Right ventricle myocardium inferior (tissue), 1 donor: ENCODE results near the gene KCNQ1. TPM values are rescaled to one million over a fixed set of nuclear protein-coding genes. Genes with fewer than 3 reads are reported as not detected.

Source experiments
- ATAC-seq: fragments of 200-7000 bp; cut with Tn5 transposase; one replicate; pipeline ENCODE4 v1.9.1; 2020; ENCODE audit warnings: mild to moderate bottlenecking, moderate library complexity
- DNase-seq: peaks from one replicate; pipeline ENCODE4 v3.0.0; 2021; ENCODE audit errors: missing footprints
- intact Hi-C: fragments of 100-400 bp; cut with DNase I; formaldehyde crosslinking; loops from one replicate; pipeline ENCODE4 v1.11.0; 2022
- total RNA-seq: library from RNA; stranded (reverse); fragmentation: NEBNext Ultra II Directional; extraction: Animal tissue kit (Norgen Biotek cat#: 25700); gene quantifications from one replicate; pipeline ENCODE4 v1.2.1, GENCODE V29; 2021
- donor health status: DM: no; HTN: yes; CAD: no; lungs with severe emphysema.

The KCNQ1 gene
- total RNA-seq, 1 donor from 2014 or later, result 40.0 TPM

- DNase-seq (peak; percentile 83), ATAC-seq (peak; percentile 30)
- intact Hi-C loops, result loop anchor here (2.0 to 5.0 kb wide), 2 partner anchors 60 to 188 kb away; partner anchors contain the start of gene KCNQ1OT1
Measured at GRCh38 chr11:2885017-2885677, 440.3 kb downstream of the KCNQ1 start.

- DNase-seq (peak; percentile 94), ATAC-seq (peak; percentile 83)
- intact Hi-C loops, result loop anchor here (1.0 to 5.0 kb wide), 3 partner anchors 61 to 457 kb away; partner anchors contain the start of gene KCNQ1OT1
Measured at GRCh38 chr11:2885678-2886081, 440.9 kb downstream of the KCNQ1 start, which contains the start of gene CDKN1C. TSS of gene CDKN1C (minus strand) at chr11:2885775. CDS start at chr11:2885456, 319 bp downstream.

GRCh38 chr11:2886191-2886894 lies 441.5 kb downstream of the KCNQ1 start:
- peak; percentile 4 for ATAC-seq
- peak; percentile 79 for DNase-seq
- intact Hi-C loops, result loop anchor here (1.0 to 5.0 kb wide), 2 partner anchors 189 to 458 kb away; partner anchors contain the start of gene KCNQ1OT1

- peak; percentile 40 for DNase-seq
- ATAC-seq, result no peak
- intact Hi-C loops, result loop anchor here (1.0 to 5.0 kb wide), 2 partner anchors 190 to 459 kb away; partner anchors contain the start of gene KCNQ1OT1
Measured at GRCh38 chr11:2886936-2887335, 442.1 kb downstream of the KCNQ1 start.

GRCh38 chr11:2887515-2888195 lies 442.8 kb downstream of the KCNQ1 start:
- peak; percentile 9 for DNase-seq
- no peak for ATAC-seq
- intact Hi-C loops, result loop anchor here (1.0 to 5.0 kb wide), 2 partner anchors 190 to 355 kb away; partner anchors contain the start of gene KCNQ1OT1

GRCh38 chr11:2888266-2888968 lies 443.6 kb downstream of the KCNQ1 start:
- peak; percentile 95 for DNase-seq
- peak; percentile 58 for ATAC-seq
- intact Hi-C loops, result loop anchor here (1.0 to 5.0 kb wide), 2 partner anchors 191 to 356 kb away; partner anchors contain the start of gene KCNQ1OT1

- ATAC-seq, result no peak
Measured at GRCh38 chr11:2889362-2890273, 444.8 kb downstream of the KCNQ1 start.

GRCh38 chr11:2890466-2891294 lies 445.9 kb downstream of the KCNQ1 start:
- intact Hi-C loops, result loop anchor here (10.0 kb wide), 2 partner anchors 586 to 696 kb away; partner anchors contain the start of genes C11orf21 and TSPAN32
- ATAC-seq (peak; percentile 8), DNase-seq (peak; percentile 83)

More at GRCh38 chr11:2889362-2890273, 444.8 kb downstream of the KCNQ1 start:
- intact Hi-C loops, result loop anchor here (5.0 to 10.0 kb wide), 3 partner anchors 192 to 695 kb away; partner anchors contain the start of genes C11orf21, KCNQ1OT1 and TSPAN32
- peak; percentile 57 for DNase-seq

GRCh38 chr11:2891326-2892214 lies 446.8 kb downstream of the KCNQ1 start:
- DNase-seq (peak; percentile 81), ATAC-seq (peak; percentile 24)
- intact Hi-C loops, result loop anchor here (1.0 to 10.0 kb wide), 3 partner anchors 358 to 697 kb away; partner anchors contain the start of genes C11orf21 and TSPAN32

GRCh38 chr11:2892215-2892966 lies 447.6 kb downstream of the KCNQ1 start:
- DNase-seq (peak; percentile 83), ATAC-seq (peak; percentile 40)
- intact Hi-C loops, result loop anchor here (1.0 to 10.0 kb wide), 3 partner anchors 359 to 698 kb away; partner anchors contain the start of genes C11orf21 and TSPAN32

GRCh38 chr11:2892967-2893528 lies 448.2 kb downstream of the KCNQ1 start:
- DNase-seq, result peak; percentile 57
- intact Hi-C loops, result loop anchor here (1.0 to 10.0 kb wide), 3 partner anchors 360 to 698 kb away; partner anchors contain the start of genes C11orf21 and TSPAN32
- no peak for ATAC-seq

GRCh38 chr11:2893935-2894334 lies 449.1 kb downstream of the KCNQ1 start:
- intact Hi-C loops, result loop anchor here (10.0 kb wide), 2 partner anchors 589 to 699 kb away; partner anchors contain the start of genes C11orf21 and TSPAN32
- no peak for ATAC-seq
- DNase-seq, result peak; percentile 14

GRCh38 chr11:2896047-2896446 lies 451.2 kb downstream of the KCNQ1 start:
- DNase-seq, result peak; percentile 46
- intact Hi-C loops, result loop anchor here (10.0 kb wide), 2 partner anchors 591 to 701 kb away; partner anchors contain the start of genes C11orf21 and TSPAN32
- ATAC-seq, result no peak

GRCh38 chr11:2897048-2897447 lies 452.2 kb downstream of the KCNQ1 start:
- intact Hi-C loops, result loop anchor here (10.0 kb wide), 2 partner anchors 592 to 702 kb away; partner anchors contain the start of genes C11orf21 and TSPAN32
- ATAC-seq, result no peak
- peak; percentile 32 for DNase-seq
